Type B pancreatic cell (in vitro differentiated cells): ENCODE data around the gene BTG2. TPM values are rescaled to one million over a fixed set of nuclear protein-coding genes. Genes with fewer than 3 reads are reported as not detected.
"Not testable (repeated sequence)": the region's sequence is repeated elsewhere in the genome, so short reads cannot be mapped to it uniquely, and the experiment has no call there.

Experiments
- DNase-seq: peaks from one replicate; pipeline ENCODE4 v3.0.0; 2021; ENCODE audit warnings: mixed read lengths; ENCODE audit not compliant: unreplicated experiment; ENCODE audit errors: extremely low spot score
- H3K27ac Mint-ChIP-seq: 2 replicates; pipeline ENCODE4 v1.8.0; 2021; ENCODE audit warnings: mild to moderate bottlenecking, mixed read lengths
- H3K27me3 Mint-ChIP-seq: 2 replicates; pipeline ENCODE4 v1.8.0; 2021; ENCODE audit warnings: mixed read lengths
- H3K36me3 Mint-ChIP-seq: 2 replicates; pipeline ENCODE4 v1.8.0; 2021; ENCODE audit warnings: mixed read lengths
- H3K4me1 Mint-ChIP-seq: one replicate; pipeline ENCODE4 v1.8.0; 2021; ENCODE audit warnings: mixed read lengths; ENCODE audit not compliant: unreplicated experiment
- H3K4me3 Mint-ChIP-seq: 2 replicates; pipeline ENCODE4 v1.8.0; 2021; ENCODE audit warnings: mild to moderate bottlenecking, mixed read lengths
- H3K9me3 Mint-ChIP-seq: 2 replicates; pipeline ENCODE4 v1.8.0; 2021; ENCODE audit warnings: mixed read lengths
- long read RNA-seq: library from polyadenylated mRNA; unstranded; transcript quantifications from one replicate; pipeline ENCODE4 v2.0.0, GENCODE V29; 2020
- total RNA-seq: library from RNA; stranded (reverse); gene quantifications from 2 replicates; pipeline ENCODE4 v1.2.1, GENCODE V29; 2021; ENCODE audit warnings: low replicate concordance
- TF ChIP-seq, protein P1 (sequence below): fragments of 200-600 bp; sonication (generic); conservative IDR thresholded peaks from 2 replicates; pipeline ENCODE4 v1.5.0; 2021; ENCODE audit warnings: antibody characterized with exemption, mild to moderate bottlenecking

Gene BTG2, protein sequence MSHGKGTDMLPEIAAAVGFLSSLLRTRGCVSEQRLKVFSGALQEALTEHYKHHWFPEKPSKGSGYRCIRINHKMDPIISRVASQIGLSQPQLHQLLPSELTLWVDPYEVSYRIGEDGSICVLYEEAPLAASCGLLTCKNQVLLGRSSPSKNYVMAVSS
- 49.8 and 147 TPM in 2 replicates for total RNA-seq
- long read RNA-seq, transcript BTG2-201 (2 exons, 2,712 nt), result major isoform, 40 of 58 reads
- long read RNA-seq, partial matches to known transcripts, result 0 of 58 reads
- long read RNA-seq, other reads (novel, unspliced or antisense), result 18 of 58 reads

GRCh38 chr1:203304919-203305808, at the start of gene BTG2:
BTG2 (plus strand) TSS chr1:203305519; CDS start chr1:203305607, 88 bp downstream.
- TF ChIP-seq, protein P1, sequence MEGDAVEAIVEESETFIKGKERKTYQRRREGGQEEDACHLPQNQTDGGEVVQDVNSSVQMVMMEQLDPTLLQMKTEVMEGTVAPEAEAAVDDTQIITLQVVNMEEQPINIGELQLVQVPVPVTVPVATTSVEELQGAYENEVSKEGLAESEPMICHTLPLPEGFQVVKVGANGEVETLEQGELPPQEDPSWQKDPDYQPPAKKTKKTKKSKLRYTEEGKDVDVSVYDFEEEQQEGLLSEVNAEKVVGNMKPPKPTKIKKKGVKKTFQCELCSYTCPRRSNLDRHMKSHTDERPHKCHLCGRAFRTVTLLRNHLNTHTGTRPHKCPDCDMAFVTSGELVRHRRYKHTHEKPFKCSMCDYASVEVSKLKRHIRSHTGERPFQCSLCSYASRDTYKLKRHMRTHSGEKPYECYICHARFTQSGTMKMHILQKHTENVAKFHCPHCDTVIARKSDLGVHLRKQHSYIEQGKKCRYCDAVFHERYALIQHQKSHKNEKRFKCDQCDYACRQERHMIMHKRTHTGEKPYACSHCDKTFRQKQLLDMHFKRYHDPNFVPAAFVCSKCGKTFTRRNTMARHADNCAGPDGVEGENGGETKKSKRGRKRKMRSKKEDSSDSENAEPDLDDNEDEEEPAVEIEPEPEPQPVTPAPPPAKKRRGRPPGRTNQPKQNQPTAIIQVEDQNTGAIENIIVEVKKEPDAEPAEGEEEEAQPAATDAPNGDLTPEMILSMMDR, result no peak
- H3K36me3 Mint-ChIP-seq, result peaks cover 9% of the 10 kb centered on the region
- H3K27me3 Mint-ChIP-seq, result peaks cover 4% of the 10 kb centered on the region
- H3K27ac Mint-ChIP-seq, result peak within 1 kb of the TSS; percentile 91
- peak; percentile 90 for DNase-seq
- peak within 1 kb of the TSS; percentile 91 for H3K4me3 Mint-ChIP-seq
- peaks cover 47% of the 10 kb centered on the region for H3K4me1 Mint-ChIP-seq
- no peaks in the 10 kb centered on the region for H3K9me3 Mint-ChIP-seq

DNA sequence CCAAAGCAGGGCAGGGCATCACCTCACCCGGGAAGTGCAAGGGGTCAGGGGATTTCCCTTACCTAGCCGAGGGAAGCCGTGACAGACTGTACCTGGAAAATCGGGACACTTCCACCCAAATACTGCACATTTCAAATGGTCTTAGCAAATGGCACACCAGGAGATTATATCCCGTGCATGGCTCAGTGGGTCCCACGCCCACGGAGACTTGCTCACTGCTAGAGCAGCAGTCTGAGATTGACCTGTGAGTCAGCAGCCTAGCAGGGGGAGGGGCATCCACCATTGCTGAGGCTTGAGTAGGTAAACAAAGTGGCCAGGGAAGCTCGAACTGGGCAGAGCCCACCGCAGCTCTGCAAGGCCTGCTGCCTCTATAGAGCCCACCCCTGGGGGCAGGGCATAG, 48.7 kb upstream of the BTG2 start:
- not testable (repeated sequence) for H3K4me3 Mint-ChIP-seq, DNase-seq, H3K4me1 Mint-ChIP-seq, H3K36me3 Mint-ChIP-seq, H3K27ac Mint-ChIP-seq, H3K9me3 Mint-ChIP-seq
- peaks cover 49% of the 10 kb centered on the region for H3K27me3 Mint-ChIP-seq

GRCh38 chr1:203263496-203263895, 41.8 kb upstream of the BTG2 start:
- no peak overlapping the region for H3K27ac Mint-ChIP-seq
- TF ChIP-seq, protein P1, result no peak
- H3K4me3 Mint-ChIP-seq, result no peak overlapping the region
- H3K9me3 Mint-ChIP-seq, result no peaks in the 10 kb centered on the region
- H3K27me3 Mint-ChIP-seq, result peaks cover 36% of the 10 kb centered on the region
- H3K4me1 Mint-ChIP-seq, result peaks cover 10% of the 10 kb centered on the region
- no peaks in the 10 kb centered on the region for H3K36me3 Mint-ChIP-seq
- DNase-seq, result no peak

DNA sequence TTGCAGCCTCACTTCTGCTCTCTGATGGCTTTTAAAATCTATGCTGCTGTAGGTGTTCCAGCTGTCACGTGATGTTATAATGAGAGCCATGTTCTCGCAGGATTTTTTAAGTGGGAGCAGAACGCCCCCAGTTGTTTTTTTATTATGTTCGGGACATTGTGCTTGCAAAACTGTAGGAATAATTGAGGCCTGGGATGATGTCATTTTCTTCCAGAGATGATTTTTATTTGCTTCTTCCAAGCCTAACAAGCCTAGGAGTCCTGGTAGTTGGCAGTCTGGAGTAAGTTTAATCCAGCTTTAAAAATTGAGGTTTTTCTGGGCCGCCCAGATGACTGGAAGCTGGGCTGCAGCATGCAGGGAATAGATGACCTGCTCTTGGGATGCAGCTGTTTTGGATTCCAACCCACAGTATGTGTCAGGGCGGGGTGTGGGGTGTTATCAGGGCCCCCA, 41.2 kb upstream of the BTG2 start:
- no peak overlapping the region for H3K4me3 Mint-ChIP-seq
- TF ChIP-seq, protein P1, result no peak
- peaks cover 35% of the 10 kb centered on the region for H3K27me3 Mint-ChIP-seq
- H3K36me3 Mint-ChIP-seq, result no peaks in the 10 kb centered on the region
- DNase-seq, result no peak
- H3K9me3 Mint-ChIP-seq, result no peaks in the 10 kb centered on the region
- H3K27ac Mint-ChIP-seq, result no peak overlapping the region
- H3K4me1 Mint-ChIP-seq, result peaks cover 10% of the 10 kb centered on the region

DNA sequence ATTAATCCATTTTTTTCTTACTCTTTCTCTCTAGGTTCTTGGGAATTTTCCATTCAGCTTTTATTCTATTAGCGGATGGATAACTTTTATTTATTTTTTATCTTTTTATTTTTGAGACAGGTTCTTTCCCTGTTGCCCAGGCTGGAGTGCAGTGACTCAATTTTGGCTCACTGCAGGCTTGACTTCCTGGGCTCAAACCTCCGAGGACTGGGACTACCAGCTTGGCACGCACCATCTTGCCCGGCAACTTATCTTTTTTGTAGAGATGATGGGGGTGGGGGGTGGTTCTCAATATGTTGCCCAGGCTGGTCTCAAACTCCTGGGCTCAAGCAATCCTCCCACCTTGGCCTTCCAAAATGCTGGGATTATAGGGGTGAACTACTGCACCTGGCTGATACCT, 39.8 kb upstream of the BTG2 start:
- Mint-ChIP-seq H3K9me3 (no peaks in the 10 kb centered on the region), H3K4me1 (peaks cover 10% of the 10 kb centered on the region), H3K36me3 (no peaks in the 10 kb centered on the region), H3K27me3 (peaks cover 20% of the 10 kb centered on the region), H3K4me3 (no peak overlapping the region), H3K27ac (no peak overlapping the region)
- no peak for DNase-seq
- TF ChIP-seq, protein P1, result no peak

DNA sequence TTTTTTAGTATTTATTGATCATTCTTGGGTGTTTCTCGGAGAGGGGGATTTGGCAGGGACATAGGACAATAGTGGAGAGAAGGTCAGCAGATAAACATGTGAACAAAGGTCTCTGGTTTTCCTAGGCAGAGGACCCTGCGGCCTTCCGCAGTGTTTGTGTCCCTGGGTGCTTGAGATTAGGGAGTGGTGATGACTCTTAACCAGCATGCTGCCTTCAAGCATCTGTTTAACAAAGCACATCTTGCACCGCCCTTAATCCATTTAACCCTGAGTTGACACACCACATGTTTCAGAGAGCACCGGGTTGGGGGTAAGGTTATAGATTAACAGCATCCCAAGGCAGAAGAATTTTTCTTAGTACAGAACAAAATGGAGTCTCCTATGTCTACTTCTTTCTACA, 39.2 kb upstream of the BTG2 start:
- not testable (repeated sequence) for H3K36me3 Mint-ChIP-seq, H3K27ac Mint-ChIP-seq, H3K9me3 Mint-ChIP-seq, H3K4me3 Mint-ChIP-seq, DNase-seq, H3K4me1 Mint-ChIP-seq
- H3K27me3 Mint-ChIP-seq, result peaks cover 15% of the 10 kb centered on the region
